HCT116 (cell line): Measurements from ENCODE around the gene MCF2L2. TPM values are rescaled to one million over a fixed set of nuclear protein-coding genes. Genes with fewer than 3 reads are reported as not detected.

Source experiments
- ATAC-seq: fragments of 200-7000 bp; cut with Tn5 transposase; 2 replicates; pipeline ENCODE4 v1.9.1; 2020; ENCODE audit warnings: mild to moderate bottlenecking, moderate library complexity
- BruUV-seq: library from RNA; stranded (reverse); fragments of 400-500 nt; replicated peaks from 2 replicates; lab custom pipeline; 2021; lab: Mats Ljungman, UMichigan
- CTCF ChIA-PET: fragments of 300-600 bp; sonication (Branson Sonifier 250); formaldehyde crosslinking; loops from one replicate; lab custom pipeline; 2021; ENCODE audit warnings: antibody characterized with exemption; lab: Charles Lee
- POLR2A ChIA-PET: fragments of 300-600, 350-600 bp; sonication (Branson Sonifier 250); formaldehyde crosslinking; loops from one replicate; lab custom pipeline; 2021; ENCODE audit warnings: antibody characterized with exemption; lab: Charles Lee
- RAD21 ChIA-PET, 2 experiments: fragments of 300-600 bp; sonication (Branson Sonifier 250); formaldehyde crosslinking; loops; one replicate each; lab custom pipeline; 2023; ENCODE audit warnings: low total read pairs in 2 of 2; ENCODE audit not compliant: uncharacterized antibody in 2 of 2, unreplicated experiment in 2 of 2, low non-redundant PET in 1 of 2; lab: Charles Lee
- DNase-seq: peaks from one replicate; pipeline ENCODE4 v3.0.0-alpha.2; 2010; ENCODE audit warnings: low read depth, low spot score
- H2AFZ ChIP-seq: fragments of 200-600 bp; shearing (Covaris generic), sonication (generic); 2 replicates; pipeline ENCODE4 v1.6.1; 2017; ENCODE audit warnings: low read depth, mixed run types, mixed read lengths, antibody characterized with exemption, low read length; ENCODE audit not compliant: poor library complexity, severe bottlenecking
- H3K27ac ChIP-seq: 2 replicates; pipeline ENCODE4 v1.5.1; 2012; ENCODE audit warnings: low read depth, low read length
- H3K27me3 ChIP-seq: fragments of 200-600 bp; sonication (generic); 2 replicates; pipeline ENCODE4 v1.6.1; 2016; ENCODE audit warnings: mixed run types, low read length, mixed read lengths; ENCODE audit not compliant: insufficient read depth
- H3K36me3 ChIP-seq, 2 experiments: fragments of 200-500 bp in 1 of 2; fragments of 200-600 bp in 1 of 2; sonication (Bioruptor generic) in 1 of 2; sonication (generic) in 1 of 2; 2 replicates each; pipeline versions ENCODE4 v1.5.1 to v1.6.1; 2014 to 2016; ENCODE audit warnings: low read length in 2 of 2, inconsistent platforms in 1 of 2, mixed read lengths in 1 of 2, mixed run types in 1 of 2; ENCODE audit not compliant: insufficient read depth in 2 of 2, control insufficient read depth in 1 of 2
- H3K4me1 ChIP-seq, 2 experiments: fragments of 200-600 bp in 1 of 2; sonication (generic) in 1 of 2; 2 replicates each; pipeline versions ENCODE4 v1.5.1 to v1.6.1; 2012 to 2017; ENCODE audit warnings: low read length in 2 of 2, inconsistent platforms in 1 of 2, mild to moderate bottlenecking in 1 of 2, mixed read lengths in 1 of 2, mixed run types in 1 of 2, moderate library complexity in 1 of 2; ENCODE audit not compliant: insufficient read depth in 2 of 2, control insufficient read depth in 1 of 2
- H3K4me2 ChIP-seq: fragments of 200-600 bp; sonication (generic); 2 replicates; pipeline ENCODE4 v1.6.1; 2017; ENCODE audit warnings: mixed run types, low read length, mixed read lengths
- H3K4me3 ChIP-seq, 2 experiments: fragments of 200-600 bp in 1 of 2; sonication (generic) in 1 of 2; replicated peaks in 1 of 2; 2 replicates each; pipeline ENCODE4 v1.5.1; 2011 to 2016; ENCODE audit warnings: low read length in 2 of 2, control low read depth in 1 of 2, low read depth in 1 of 2, mild to moderate bottlenecking in 1 of 2, mixed read lengths in 1 of 2, mixed run types in 1 of 2
- H3K79me2 ChIP-seq: fragments of 200-600 bp; sonication (generic); 2 replicates; pipeline ENCODE4 v1.6.1; 2017; ENCODE audit warnings: mild to moderate bottlenecking, mixed run types, low read length, moderate library complexity, mixed read lengths; ENCODE audit not compliant: insufficient read depth
- H3K9ac ChIP-seq: fragments of 200-600 bp; sonication (generic); 2 replicates; pipeline ENCODE4 v1.6.1; 2016; ENCODE audit warnings: low read length, mixed read lengths
- H3K9me2 ChIP-seq: fragments of 200-600 bp; sonication (generic), shearing (Covaris generic); 2 replicates; pipeline ENCODE4 v1.6.1; 2017; ENCODE audit warnings: mixed run types, mild to moderate bottlenecking, moderate library complexity; ENCODE audit not compliant: insufficient read depth
- H3K9me3 ChIP-seq, 2 experiments: fragments of 200-500 bp in 1 of 2; fragments of 200-600 bp in 1 of 2; sonication (Bioruptor generic) in 1 of 2; sonication (generic) in 1 of 2; 2 replicates each; pipeline ENCODE4 v1.6.1; 2014 to 2017; ENCODE audit warnings: low read length in 2 of 2, mixed read lengths in 2 of 2, inconsistent platforms in 1 of 2, low read depth in 1 of 2, mild to moderate bottlenecking in 1 of 2, mixed run types in 1 of 2, moderate library complexity in 1 of 2; ENCODE audit not compliant: control insufficient read depth in 1 of 2, insufficient read depth in 1 of 2
- H4K20me1 ChIP-seq: fragments of 200-600 bp; sonication (generic), shearing (Covaris generic); 2 replicates; pipeline ENCODE4 v1.6.1; 2017; ENCODE audit warnings: mixed run types, mild to moderate bottlenecking, moderate library complexity; ENCODE audit not compliant: insufficient read depth
- CBX3 ChIP-seq: IDR thresholded peaks from 2 replicates; pipeline ENCODE4 v1.6.1; 2012; ENCODE audit warnings: low read depth
- CEBPB ChIP-seq: IDR thresholded peaks from 2 replicates; pipeline ENCODE4 v1.6.1; 2012; ENCODE audit warnings: low read depth
- EZH2 ChIP-seq: fragments of 200-600 bp; sonication (generic); IDR thresholded peaks from 2 replicates; pipeline ENCODE4 v1.6.1; 2017; ENCODE audit warnings: antibody characterized with exemption, mixed run types
- POLR2A ChIP-seq: IDR thresholded peaks from 2 replicates; pipeline ENCODE4 v1.7.0; 2011; ENCODE audit warnings: borderline replicate concordance; ENCODE audit not compliant: insufficient read depth, insufficient read length; ENCODE audit errors: extremely low read depth
- POLR2AphosphoS5 ChIP-seq: IDR thresholded peaks from 2 replicates; pipeline ENCODE4 v1.6.1; 2011; ENCODE audit warnings: mild to moderate bottlenecking, low read depth, low read length, moderate library complexity
- SIN3A ChIP-seq: IDR thresholded peaks from 2 replicates; pipeline ENCODE4 v1.6.1; 2012; ENCODE audit warnings: low read depth
- SP1 ChIP-seq: IDR thresholded peaks from 2 replicates; pipeline ENCODE4 v1.6.1; 2012; ENCODE audit warnings: low read depth
- SRF ChIP-seq: IDR thresholded peaks from 2 replicates; pipeline ENCODE4 v1.6.1; 2012; ENCODE audit warnings: low read depth
- TCF7L2 ChIP-seq: IDR thresholded peaks from 2 replicates; pipeline ENCODE4 v1.7.0; 2011; ENCODE audit warnings: borderline replicate concordance, inconsistent platforms; ENCODE audit not compliant: insufficient read depth, insufficient read length; ENCODE audit errors: extremely low read depth
- YY1 ChIP-seq: IDR thresholded peaks from 2 replicates; pipeline ENCODE4 v1.6.1; 2011; ENCODE audit warnings: low read length, low read depth, moderate library complexity, mild to moderate bottlenecking; ENCODE audit not compliant: insufficient replicate concordance; ENCODE audit errors: extremely low read depth
- ZFX ChIP-seq: fragments of 450-650 bp; IDR thresholded peaks from 2 replicates; pipeline ENCODE4 v1.6.1; 2017
- ZNF274 ChIP-seq: fragments of 200-500 bp; sonication (Bioruptor generic); IDR thresholded peaks from 2 replicates; pipeline ENCODE4 v1.6.1; 2014; ENCODE audit warnings: mild to moderate bottlenecking, low read depth, low read length, inconsistent platforms
- intact Hi-C: fragments of 100-400 bp; cut with micrococcal nuclease; formaldehyde crosslinking; loops from 2 replicates; pipeline ENCODE4 v1.10.0; 2022
- total RNA-seq: library from RNA; stranded (reverse); gene quantifications from one replicate; pipeline ENCODE4 v1.2.1, GENCODE V29; 2021; ENCODE audit not compliant: unreplicated experiment
- TF ChIP-seq, protein P1 (sequence below), 3 experiments: fragments of 200-600 bp in 1 of 3; sonication (generic) in 1 of 3; IDR thresholded peaks in 2 of 3; conservative IDR thresholded peaks in 1 of 3; 2 replicates each; pipeline ENCODE4 v1.5.1; 2012 to 2017; ENCODE audit warnings: low read depth in 2 of 3, low read length in 2 of 3, antibody characterized with exemption in 1 of 3, borderline replicate concordance in 1 of 3, control low read depth in 1 of 3, mild to moderate bottlenecking in 1 of 3, mixed read lengths in 1 of 3, mixed run types in 1 of 3, moderate library complexity in 1 of 3; ENCODE audit not compliant: insufficient read depth in 1 of 3
- TF ChIP-seq, protein P2 (sequence below): IDR thresholded peaks from 2 replicates; pipeline ENCODE4 v1.6.1; 2012
- TF ChIP-seq, protein P3 (sequence below): IDR thresholded peaks from 2 replicates; pipeline ENCODE4 v1.6.1; 2012
- TF ChIP-seq, protein P4 (sequence below): IDR thresholded peaks from 2 replicates; pipeline ENCODE4 v1.6.1; 2011; ENCODE audit warnings: mild to moderate bottlenecking, low read length, moderate library complexity; ENCODE audit not compliant: insufficient replicate concordance; ENCODE audit errors: extremely low read depth

MCF2L2 gene
- total RNA-seq, 1 experiment from 2014 or later, result 1.5 TPM

DNA sequence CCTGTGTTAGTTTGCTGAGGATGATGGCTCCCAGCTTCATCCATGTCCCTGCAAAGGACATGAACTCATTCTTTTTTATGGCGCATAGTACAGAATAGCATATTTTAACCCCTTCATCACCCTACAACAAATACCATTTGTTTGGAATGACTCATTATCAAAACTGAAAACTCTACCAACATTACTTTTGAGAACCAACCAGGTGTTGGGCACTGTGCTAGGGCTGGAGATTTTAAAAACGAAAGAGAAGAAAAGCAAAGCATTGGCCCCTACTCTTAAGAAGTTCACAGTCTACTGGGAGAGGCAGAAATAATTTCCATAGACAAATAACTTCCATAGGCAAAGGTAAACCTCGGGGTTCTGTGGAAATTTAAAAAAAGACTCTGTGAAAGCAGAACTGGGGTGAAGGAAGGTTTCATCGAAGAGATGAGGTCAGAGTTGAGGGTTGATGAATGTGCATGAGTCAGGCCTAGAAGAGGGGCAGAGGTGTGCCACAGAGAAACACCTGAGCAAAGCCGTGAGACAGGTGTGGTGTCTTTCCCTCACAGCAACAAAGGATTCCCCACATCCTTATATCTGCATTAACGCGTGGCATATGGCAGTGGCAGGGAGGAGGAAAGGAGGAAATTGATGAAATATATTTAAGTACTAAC, 51.0 kb downstream of the MCF2L2 start (continued):
- TF ChIP-seq, protein P1, sequence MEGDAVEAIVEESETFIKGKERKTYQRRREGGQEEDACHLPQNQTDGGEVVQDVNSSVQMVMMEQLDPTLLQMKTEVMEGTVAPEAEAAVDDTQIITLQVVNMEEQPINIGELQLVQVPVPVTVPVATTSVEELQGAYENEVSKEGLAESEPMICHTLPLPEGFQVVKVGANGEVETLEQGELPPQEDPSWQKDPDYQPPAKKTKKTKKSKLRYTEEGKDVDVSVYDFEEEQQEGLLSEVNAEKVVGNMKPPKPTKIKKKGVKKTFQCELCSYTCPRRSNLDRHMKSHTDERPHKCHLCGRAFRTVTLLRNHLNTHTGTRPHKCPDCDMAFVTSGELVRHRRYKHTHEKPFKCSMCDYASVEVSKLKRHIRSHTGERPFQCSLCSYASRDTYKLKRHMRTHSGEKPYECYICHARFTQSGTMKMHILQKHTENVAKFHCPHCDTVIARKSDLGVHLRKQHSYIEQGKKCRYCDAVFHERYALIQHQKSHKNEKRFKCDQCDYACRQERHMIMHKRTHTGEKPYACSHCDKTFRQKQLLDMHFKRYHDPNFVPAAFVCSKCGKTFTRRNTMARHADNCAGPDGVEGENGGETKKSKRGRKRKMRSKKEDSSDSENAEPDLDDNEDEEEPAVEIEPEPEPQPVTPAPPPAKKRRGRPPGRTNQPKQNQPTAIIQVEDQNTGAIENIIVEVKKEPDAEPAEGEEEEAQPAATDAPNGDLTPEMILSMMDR (IDR thresholded peaks at IDR 0.05 in 2 of 3, conservative IDR thresholded peaks at IDR 0.05 in 1 of 3; ENCODE audit: borderline replicate concordance in 1 of 3, insufficient read depth in 1 of 3, low read depth in 2 of 3, low read length in 2 of 3), result no peak
- no peak for TF ChIP-seq POLR2A
- TF ChIP-seq, all 23 proteins: peak for 0

DNA sequence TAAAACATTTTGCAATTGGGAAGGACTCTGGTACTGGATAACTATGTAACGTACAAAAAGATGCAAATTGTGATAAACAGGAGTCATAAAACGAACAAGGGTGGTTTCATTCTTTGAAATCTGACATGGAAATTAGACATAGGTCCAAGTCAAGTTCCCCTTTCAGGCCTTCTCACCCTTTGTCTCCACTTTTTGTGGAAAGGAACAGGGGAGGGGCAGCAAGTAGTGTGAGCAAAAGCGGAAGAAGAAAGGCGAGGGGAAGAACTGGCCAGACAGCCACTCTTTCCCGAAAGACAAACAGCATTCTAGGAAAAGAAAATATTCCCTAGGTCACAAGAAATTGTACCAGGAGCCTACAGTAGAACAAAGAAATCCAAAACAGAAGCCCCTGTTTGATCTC, 52.6 kb downstream of the MCF2L2 start:
- H3K9me3 ChIP-seq, result no peaks in the 10 kb centered on the region
- ChIA-PET RAD21 (no interaction called here), CTCF (no interaction called here), POLR2A (interaction anchor here (1.0 kb wide), 1 partner anchor 191 kb away, joined by 3 read pairs; no protein-coding TSS in a partner anchor)
- H4K20me1 ChIP-seq, result no peaks in the 10 kb centered on the region
- H3K4me1 ChIP-seq, result peaks cover 8 to 26% of the 10 kb centered on the region in 2 experiments
- no TSS peak for BruUV-seq
- no peak overlapping the region for H3K9ac ChIP-seq
- no peak for ATAC-seq
- no peaks in the 10 kb centered on the region for H3K36me3 ChIP-seq
- no peak overlapping the region for H2AFZ ChIP-seq
- H3K27me3 ChIP-seq, result no peaks in the 10 kb centered on the region
- H3K4me3 ChIP-seq, result no peak overlapping the region
- no peak overlapping the region for H3K4me2 ChIP-seq
- DNase-seq, result no peak
- intact Hi-C loops, result no loop called here
- no peak for TF ChIP-seq SIN3A
- TF ChIP-seq TCF7L2, result no peak
- no peak for TF ChIP-seq CBX3
- no peak for TF ChIP-seq POLR2AphosphoS5
- TF ChIP-seq, protein P2, sequence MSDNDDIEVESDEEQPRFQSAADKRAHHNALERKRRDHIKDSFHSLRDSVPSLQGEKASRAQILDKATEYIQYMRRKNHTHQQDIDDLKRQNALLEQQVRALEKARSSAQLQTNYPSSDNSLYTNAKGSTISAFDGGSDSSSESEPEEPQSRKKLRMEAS, result no peak
- TF ChIP-seq SP1, result no peak
- TF ChIP-seq, protein P3, sequence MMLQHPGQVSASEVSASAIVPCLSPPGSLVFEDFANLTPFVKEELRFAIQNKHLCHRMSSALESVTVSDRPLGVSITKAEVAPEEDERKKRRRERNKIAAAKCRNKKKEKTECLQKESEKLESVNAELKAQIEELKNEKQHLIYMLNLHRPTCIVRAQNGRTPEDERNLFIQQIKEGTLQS, result no peak
- TF ChIP-seq SRF, result no peak
- TF ChIP-seq YY1, result no peak
- TF ChIP-seq, protein P4, sequence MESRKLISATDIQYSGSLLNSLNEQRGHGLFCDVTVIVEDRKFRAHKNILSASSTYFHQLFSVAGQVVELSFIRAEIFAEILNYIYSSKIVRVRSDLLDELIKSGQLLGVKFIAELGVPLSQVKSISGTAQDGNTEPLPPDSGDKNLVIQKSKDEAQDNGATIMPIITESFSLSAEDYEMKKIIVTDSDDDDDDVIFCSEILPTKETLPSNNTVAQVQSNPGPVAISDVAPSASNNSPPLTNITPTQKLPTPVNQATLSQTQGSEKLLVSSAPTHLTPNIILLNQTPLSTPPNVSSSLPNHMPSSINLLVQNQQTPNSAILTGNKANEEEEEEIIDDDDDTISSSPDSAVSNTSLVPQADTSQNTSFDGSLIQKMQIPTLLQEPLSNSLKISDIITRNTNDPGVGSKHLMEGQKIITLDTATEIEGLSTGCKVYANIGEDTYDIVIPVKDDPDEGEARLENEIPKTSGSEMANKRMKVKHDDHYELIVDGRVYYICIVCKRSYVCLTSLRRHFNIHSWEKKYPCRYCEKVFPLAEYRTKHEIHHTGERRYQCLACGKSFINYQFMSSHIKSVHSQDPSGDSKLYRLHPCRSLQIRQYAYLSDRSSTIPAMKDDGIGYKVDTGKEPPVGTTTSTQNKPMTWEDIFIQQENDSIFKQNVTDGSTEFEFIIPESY, result no peak
- TF ChIP-seq, protein P1 (IDR thresholded peaks at IDR 0.05 in 2 of 3, conservative IDR thresholded peaks at IDR 0.05 in 1 of 3; ENCODE audit: borderline replicate concordance in 1 of 3, insufficient read depth in 1 of 3, low read depth in 2 of 3, low read length in 2 of 3), result no peak
- TF ChIP-seq EZH2, result no peak
- no peak for TF ChIP-seq CEBPB
- TF ChIP-seq POLR2A, result no peak
- no peak for TF ChIP-seq ZNF274
- no peak for TF ChIP-seq ZFX
- no peak overlapping the region for H3K27ac ChIP-seq
- no peaks in the 10 kb centered on the region for H3K79me2 ChIP-seq
- no peaks in the 10 kb centered on the region for H3K9me2 ChIP-seq
